HCT116 (cell line): ENCODE results near the gene GATB. TPM values are rescaled to one million over a fixed set of nuclear protein-coding genes. Genes with fewer than 3 reads are reported as not detected.

ENCODE experiments used
- ATAC-seq: fragments of 200-7000 bp; cut with Tn5 transposase; 2 replicates; pipeline ENCODE4 v1.9.1; 2020; ENCODE audit warnings: mild to moderate bottlenecking, moderate library complexity
- BruUV-seq: library from RNA; stranded (reverse); fragments of 400-500 nt; replicated peaks from 2 replicates; lab custom pipeline; 2021; lab: Mats Ljungman, UMichigan
- CTCF ChIA-PET: fragments of 300-600 bp; sonication (Branson Sonifier 250); formaldehyde crosslinking; loops from one replicate; lab custom pipeline; 2021; ENCODE audit warnings: antibody characterized with exemption; lab: Charles Lee
- POLR2A ChIA-PET: fragments of 300-600, 350-600 bp; sonication (Branson Sonifier 250); formaldehyde crosslinking; loops from one replicate; lab custom pipeline; 2021; ENCODE audit warnings: antibody characterized with exemption; lab: Charles Lee
- RAD21 ChIA-PET, 2 experiments: fragments of 300-600 bp; sonication (Branson Sonifier 250); formaldehyde crosslinking; loops; one replicate each; lab custom pipeline; 2023; ENCODE audit warnings: low total read pairs in 2 of 2; ENCODE audit not compliant: uncharacterized antibody in 2 of 2, unreplicated experiment in 2 of 2, low non-redundant PET in 1 of 2; lab: Charles Lee
- DNase-seq: peaks from one replicate; pipeline ENCODE4 v3.0.0-alpha.2; 2010; ENCODE audit warnings: low read depth, low spot score
- H2AFZ ChIP-seq: fragments of 200-600 bp; shearing (Covaris generic), sonication (generic); 2 replicates; pipeline ENCODE4 v1.6.1; 2017; ENCODE audit warnings: low read depth, mixed run types, mixed read lengths, antibody characterized with exemption, low read length; ENCODE audit not compliant: poor library complexity, severe bottlenecking
- H3K27ac ChIP-seq: 2 replicates; pipeline ENCODE4 v1.5.1; 2012; ENCODE audit warnings: low read depth, low read length
- H3K27me3 ChIP-seq: fragments of 200-600 bp; sonication (generic); 2 replicates; pipeline ENCODE4 v1.6.1; 2016; ENCODE audit warnings: mixed run types, low read length, mixed read lengths; ENCODE audit not compliant: insufficient read depth
- H3K36me3 ChIP-seq, 2 experiments: fragments of 200-500 bp in 1 of 2; fragments of 200-600 bp in 1 of 2; sonication (Bioruptor generic) in 1 of 2; sonication (generic) in 1 of 2; 2 replicates each; pipeline versions ENCODE4 v1.5.1 to v1.6.1; 2014 to 2016; ENCODE audit warnings: low read length in 2 of 2, inconsistent platforms in 1 of 2, mixed read lengths in 1 of 2, mixed run types in 1 of 2; ENCODE audit not compliant: insufficient read depth in 2 of 2, control insufficient read depth in 1 of 2
- H3K4me1 ChIP-seq, 2 experiments: fragments of 200-600 bp in 1 of 2; sonication (generic) in 1 of 2; 2 replicates each; pipeline versions ENCODE4 v1.5.1 to v1.6.1; 2012 to 2017; ENCODE audit warnings: low read length in 2 of 2, inconsistent platforms in 1 of 2, mild to moderate bottlenecking in 1 of 2, mixed read lengths in 1 of 2, mixed run types in 1 of 2, moderate library complexity in 1 of 2; ENCODE audit not compliant: insufficient read depth in 2 of 2, control insufficient read depth in 1 of 2
- H3K4me2 ChIP-seq: fragments of 200-600 bp; sonication (generic); 2 replicates; pipeline ENCODE4 v1.6.1; 2017; ENCODE audit warnings: mixed run types, low read length, mixed read lengths
- H3K4me3 ChIP-seq, 2 experiments: fragments of 200-600 bp in 1 of 2; sonication (generic) in 1 of 2; replicated peaks in 1 of 2; 2 replicates each; pipeline ENCODE4 v1.5.1; 2011 to 2016; ENCODE audit warnings: low read length in 2 of 2, control low read depth in 1 of 2, low read depth in 1 of 2, mild to moderate bottlenecking in 1 of 2, mixed read lengths in 1 of 2, mixed run types in 1 of 2
- H3K79me2 ChIP-seq: fragments of 200-600 bp; sonication (generic); 2 replicates; pipeline ENCODE4 v1.6.1; 2017; ENCODE audit warnings: mild to moderate bottlenecking, mixed run types, low read length, moderate library complexity, mixed read lengths; ENCODE audit not compliant: insufficient read depth
- H3K9ac ChIP-seq: fragments of 200-600 bp; sonication (generic); 2 replicates; pipeline ENCODE4 v1.6.1; 2016; ENCODE audit warnings: low read length, mixed read lengths
- H3K9me2 ChIP-seq: fragments of 200-600 bp; sonication (generic), shearing (Covaris generic); 2 replicates; pipeline ENCODE4 v1.6.1; 2017; ENCODE audit warnings: mixed run types, mild to moderate bottlenecking, moderate library complexity; ENCODE audit not compliant: insufficient read depth
- H3K9me3 ChIP-seq, 2 experiments: fragments of 200-500 bp in 1 of 2; fragments of 200-600 bp in 1 of 2; sonication (Bioruptor generic) in 1 of 2; sonication (generic) in 1 of 2; 2 replicates each; pipeline ENCODE4 v1.6.1; 2014 to 2017; ENCODE audit warnings: low read length in 2 of 2, mixed read lengths in 2 of 2, inconsistent platforms in 1 of 2, low read depth in 1 of 2, mild to moderate bottlenecking in 1 of 2, mixed run types in 1 of 2, moderate library complexity in 1 of 2; ENCODE audit not compliant: control insufficient read depth in 1 of 2, insufficient read depth in 1 of 2
- H4K20me1 ChIP-seq: fragments of 200-600 bp; sonication (generic), shearing (Covaris generic); 2 replicates; pipeline ENCODE4 v1.6.1; 2017; ENCODE audit warnings: mixed run types, mild to moderate bottlenecking, moderate library complexity; ENCODE audit not compliant: insufficient read depth
- CTCF ChIP-seq, 3 experiments: fragments of 200-600 bp in 1 of 3; sonication (generic) in 1 of 3; IDR thresholded peaks in 2 of 3; conservative IDR thresholded peaks in 1 of 3; 2 replicates each; pipeline ENCODE4 v1.5.1; 2012 to 2017; ENCODE audit warnings: low read depth in 2 of 3, low read length in 2 of 3, antibody characterized with exemption in 1 of 3, borderline replicate concordance in 1 of 3, control low read depth in 1 of 3, mild to moderate bottlenecking in 1 of 3, mixed read lengths in 1 of 3, mixed run types in 1 of 3, moderate library complexity in 1 of 3; ENCODE audit not compliant: insufficient read depth in 1 of 3
- EGR1 ChIP-seq: IDR thresholded peaks from 2 replicates; pipeline ENCODE4 v1.6.1; 2012; ENCODE audit warnings: low read depth
- ELF1 ChIP-seq: IDR thresholded peaks from 2 replicates; pipeline ENCODE4 v1.6.1; 2012; ENCODE audit warnings: low read depth, borderline replicate concordance
- EZH2phosphoT487 ChIP-seq: fragments of 200-600 bp; IDR thresholded peaks from 2 replicates; pipeline ENCODE4 v1.6.1; 2018; ENCODE audit warnings: antibody characterized with exemption, borderline replicate concordance
- FOSL1 ChIP-seq: IDR thresholded peaks from 2 replicates; pipeline ENCODE4 v1.6.1; 2012; ENCODE audit warnings: low read depth
- JUND ChIP-seq: IDR thresholded peaks from 2 replicates; pipeline ENCODE4 v1.6.1; 2012
- POLR2A ChIP-seq: IDR thresholded peaks from 2 replicates; pipeline ENCODE4 v1.7.0; 2011; ENCODE audit warnings: borderline replicate concordance; ENCODE audit not compliant: insufficient read depth, insufficient read length; ENCODE audit errors: extremely low read depth
- POLR2AphosphoS5 ChIP-seq: IDR thresholded peaks from 2 replicates; pipeline ENCODE4 v1.6.1; 2011; ENCODE audit warnings: mild to moderate bottlenecking, low read depth, low read length, moderate library complexity
- RAD21 ChIP-seq: IDR thresholded peaks from 2 replicates; pipeline ENCODE4 v1.6.1; 2012; ENCODE audit warnings: low read depth, mild to moderate bottlenecking
- SP1 ChIP-seq: IDR thresholded peaks from 2 replicates; pipeline ENCODE4 v1.6.1; 2012; ENCODE audit warnings: low read depth
- ZBTB33 ChIP-seq: IDR thresholded peaks from 2 replicates; pipeline ENCODE4 v1.6.1; 2011; ENCODE audit warnings: mild to moderate bottlenecking, low read length, moderate library complexity; ENCODE audit not compliant: insufficient replicate concordance; ENCODE audit errors: extremely low read depth
- intact Hi-C: fragments of 100-400 bp; cut with micrococcal nuclease; formaldehyde crosslinking; loops from 2 replicates; pipeline ENCODE4 v1.10.0; 2022
- total RNA-seq: library from RNA; stranded (reverse); gene quantifications from one replicate; pipeline ENCODE4 v1.2.1, GENCODE V29; 2021; ENCODE audit not compliant: unreplicated experiment

The GATB gene
- total RNA-seq, 1 experiment from 2014 or later = 29.3 TPM

- ATAC-seq (peak; percentile 94), DNase-seq (peak; percentile 10)
- no peaks in the 10 kb centered on the region for H3K79me2 ChIP-seq
- no peak overlapping the region for H3K4me3 ChIP-seq
- BruUV-seq = no TSS peak
- H2AFZ ChIP-seq = no peak overlapping the region
- TF ChIP-seq POLR2A (no peak), ZBTB33 (no peak), POLR2AphosphoS5 (no peak), EZH2phosphoT487 (no peak), SP1 (no peak), ELF1 (no peak), JUND (no peak), FOSL1 (no peak), RAD21 (peak; percentile 63), CTCF (IDR thresholded peaks at IDR 0.05 in 2 of 3, conservative IDR thresholded peaks at IDR 0.05 in 1 of 3; ENCODE audit: borderline replicate concordance in 1 of 3, insufficient read depth in 1 of 3, low read depth in 2 of 3, low read length in 2 of 3) (peak; percentile 47 to 88 (median 88); a peak in 5 of 6 replicates), EGR1 (no peak)
- H3K4me1 ChIP-seq = peaks cover 0 to 4% of the 10 kb centered on the region in 2 experiments; a peak in 1 of 4 replicates
- H3K27ac ChIP-seq = no peak overlapping the region
- H3K9me2 ChIP-seq = no peaks in the 10 kb centered on the region
- ChIA-PET RAD21 (interaction anchor here in 1 of 2 experiments (0.6 kb wide), 1 partner anchor 371 kb away, joined by 3 read pairs; no protein-coding TSS in a partner anchor), CTCF (interaction anchor here (1.5 kb wide), 1 partner anchor 527 kb away, joined by 12 read pairs; no protein-coding TSS in a partner anchor), POLR2A (no interaction called here)
- no peak overlapping the region for H3K4me2 ChIP-seq
- intact Hi-C loops = loop anchor here (1.0 to 10.0 kb wide), 2 partner anchors 282 to 720 kb away; no protein-coding TSS in a partner anchor
- no peaks in the 10 kb centered on the region for H4K20me1 ChIP-seq
- H3K27me3 ChIP-seq = no peaks in the 10 kb centered on the region
- H3K9me3 ChIP-seq = no peaks in the 10 kb centered on the region
- no peak overlapping the region for H3K9ac ChIP-seq
- no peaks in the 10 kb centered on the region for H3K36me3 ChIP-seq
Measured at GRCh38 chr4:151644622-151645021, 116.2 kb downstream of the GATB start.
